Peyer's patch (tissue), 4 donors: ENCODE measurements around the gene WWOX. TPM values are rescaled to one million over a fixed set of nuclear protein-coding genes. Genes with fewer than 3 reads are reported as not detected.

Experiments used
- DNase-seq, 3 donors: peaks; one replicate each; pipeline ENCODE4 v3.0.0-alpha.2; 2017 to 2019
- H3K27ac ChIP-seq, 4 donors: fragments of 200-600 bp; sonication (generic); one replicate each; pipeline ENCODE4 v1.5.1; 2016 to 2019
- H3K27me3 ChIP-seq, 2 donors: fragments of 200-600 bp; sonication (generic); one replicate each; pipeline ENCODE4 v1.5.1; 2019
- H3K36me3 ChIP-seq, 3 donors: fragments of 200-600 bp; sonication (generic); one replicate each; pipeline ENCODE4 v1.5.1; 2016 to 2019
- H3K4me1 ChIP-seq, 4 donors: fragments of 200-600 bp; sonication (generic); one replicate each; pipeline ENCODE4 v1.5.1; 2016 to 2019
- H3K4me3 ChIP-seq, 4 donors: fragments of 200-600 bp; sonication (generic); 1 replicate in 3 of 4; 2 replicates in 1 of 4; pipeline ENCODE4 v1.5.1; 2016 to 2019; ENCODE audit warnings: mild to moderate bottlenecking in 1 of 4
- H3K9me3 ChIP-seq, 4 donors: fragments of 200-600 bp; sonication (generic); one replicate each; pipeline ENCODE4 v1.5.1; 2016 to 2019; ENCODE audit warnings: mild to moderate bottlenecking in 1 of 4
- POLR2A ChIP-seq, 2 donors: fragments of 450-650 bp; IDR thresholded peaks; one replicate each; pipeline ENCODE4 v1.5.1; 2017; ENCODE audit warnings: antibody characterized with exemption in 2 of 2, mild to moderate bottlenecking in 2 of 2, moderate library complexity in 2 of 2
- total RNA-seq, 4 donors: library from RNA; depleted of rRNA; stranded (reverse); fragments of >200 nt; gene quantifications; one replicate each; pipeline ENCODE4 v1.1.0, GENCODE V29; 2016
- TF ChIP-seq, protein P1 (sequence below), 6 experiments: fragments of 450-650 bp in 4 of 6; fragments of 200-600 bp in 2 of 6; sonication (generic) in 1 of 6; IDR thresholded peaks; one replicate each; pipeline ENCODE4 v1.5.1; 2017 to 2019; ENCODE audit warnings: antibody characterized with exemption in 6 of 6, mild to moderate bottlenecking in 3 of 6, moderate library complexity in 1 of 6

Gene WWOX
- total RNA-seq, 4 donors from 2014 or later, result 17.3 to 197 (median 57.5) TPM

DNA sequence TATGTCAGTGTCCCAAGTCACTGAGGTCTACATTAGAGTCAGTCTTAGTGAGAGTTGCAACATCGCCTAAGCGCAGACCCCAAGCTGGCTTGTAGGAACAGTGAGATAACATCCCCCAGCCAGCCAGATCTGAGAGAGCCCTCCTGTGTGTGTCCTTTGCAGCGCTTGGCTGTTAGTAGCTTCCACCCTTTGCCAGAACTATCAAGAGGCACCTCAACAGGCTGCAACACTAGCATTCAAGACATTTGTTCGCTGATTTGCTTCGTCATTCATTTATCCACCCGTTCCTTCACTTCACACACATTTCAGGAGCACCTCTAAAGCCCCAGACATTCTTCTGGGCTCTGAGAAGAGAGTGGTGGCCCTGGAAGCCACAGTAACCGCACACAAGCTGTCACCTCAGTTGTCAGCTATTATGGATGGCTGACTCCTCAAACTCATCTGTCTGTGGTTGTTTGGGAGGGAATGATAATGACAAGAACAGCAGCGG lies 289.6 kb downstream of the WWOX start:
- H3K36me3 ChIP-seq, result no peaks in the 10 kb centered on the region
- DNase-seq, result no peak
- no peaks in the 10 kb centered on the region for H3K27me3 ChIP-seq
- H3K4me3 ChIP-seq, result no peak overlapping the region
- H3K9me3 ChIP-seq, result no peaks in the 10 kb centered on the region
- no peak overlapping the region for H3K27ac ChIP-seq
- peaks cover 0 to 10% (median 0%) of the 10 kb centered on the region in 4 donors for H3K4me1 ChIP-seq
- TF ChIP-seq, protein P1, sequence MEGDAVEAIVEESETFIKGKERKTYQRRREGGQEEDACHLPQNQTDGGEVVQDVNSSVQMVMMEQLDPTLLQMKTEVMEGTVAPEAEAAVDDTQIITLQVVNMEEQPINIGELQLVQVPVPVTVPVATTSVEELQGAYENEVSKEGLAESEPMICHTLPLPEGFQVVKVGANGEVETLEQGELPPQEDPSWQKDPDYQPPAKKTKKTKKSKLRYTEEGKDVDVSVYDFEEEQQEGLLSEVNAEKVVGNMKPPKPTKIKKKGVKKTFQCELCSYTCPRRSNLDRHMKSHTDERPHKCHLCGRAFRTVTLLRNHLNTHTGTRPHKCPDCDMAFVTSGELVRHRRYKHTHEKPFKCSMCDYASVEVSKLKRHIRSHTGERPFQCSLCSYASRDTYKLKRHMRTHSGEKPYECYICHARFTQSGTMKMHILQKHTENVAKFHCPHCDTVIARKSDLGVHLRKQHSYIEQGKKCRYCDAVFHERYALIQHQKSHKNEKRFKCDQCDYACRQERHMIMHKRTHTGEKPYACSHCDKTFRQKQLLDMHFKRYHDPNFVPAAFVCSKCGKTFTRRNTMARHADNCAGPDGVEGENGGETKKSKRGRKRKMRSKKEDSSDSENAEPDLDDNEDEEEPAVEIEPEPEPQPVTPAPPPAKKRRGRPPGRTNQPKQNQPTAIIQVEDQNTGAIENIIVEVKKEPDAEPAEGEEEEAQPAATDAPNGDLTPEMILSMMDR (IDR thresholded peaks at IDR 0.05), result no peak
- TF ChIP-seq POLR2A (IDR thresholded peaks at IDR 0.05), result no peak

- no peak overlapping the region for H3K4me3 ChIP-seq
- H3K36me3 ChIP-seq, result no peaks in the 10 kb centered on the region
- DNase-seq, result no peak
- no peaks in the 10 kb centered on the region for H3K9me3 ChIP-seq
- H3K4me1 ChIP-seq, result peaks cover 0 to 10% (median 0%) of the 10 kb centered on the region in 4 donors
- peak overlapping the region in 1 of 4 donors; percentile 19 for H3K27ac ChIP-seq
- TF ChIP-seq POLR2A (IDR thresholded peaks at IDR 0.05), result no peak
- TF ChIP-seq, protein P1 (IDR thresholded peaks at IDR 0.05), result no peak
- H3K27me3 ChIP-seq, result no peaks in the 10 kb centered on the region
Measured at GRCh38 chr16:78390092-78390491, 290.6 kb downstream of the WWOX start.

- no peaks in the 10 kb centered on the region for H3K36me3 ChIP-seq
- no peak for DNase-seq
- H3K27me3 ChIP-seq, result no peaks in the 10 kb centered on the region
- H3K27ac ChIP-seq, result peak overlapping the region in 1 of 4 donors; percentile 19
- no peaks in the 10 kb centered on the region for H3K9me3 ChIP-seq
- no peak overlapping the region for H3K4me3 ChIP-seq
- TF ChIP-seq, protein P1 (IDR thresholded peaks at IDR 0.05), result no peak
- no peak for TF ChIP-seq POLR2A (IDR thresholded peaks at IDR 0.05)
- H3K4me1 ChIP-seq, result peaks cover 0 to 10% (median 0%) of the 10 kb centered on the region in 4 donors
Measured at GRCh38 chr16:78390508-78391324, 291.3 kb downstream of the WWOX start.

GRCh38 chr16:78392585-78393195 lies 293.2 kb downstream of the WWOX start:
- no peak for DNase-seq
- TF ChIP-seq POLR2A (IDR thresholded peaks at IDR 0.05), result no peak
- TF ChIP-seq, protein P1 (IDR thresholded peaks at IDR 0.05), result no peak
- H3K4me3 ChIP-seq, result no peak overlapping the region
- H3K27ac ChIP-seq, result peak overlapping the region in 1 of 4 donors; percentile 52
- H3K27me3 ChIP-seq, result no peaks in the 10 kb centered on the region
- no peaks in the 10 kb centered on the region for H3K9me3 ChIP-seq
- H3K4me1 ChIP-seq, result no peaks in the 10 kb centered on the region
- H3K36me3 ChIP-seq, result no peaks in the 10 kb centered on the region

DNA sequence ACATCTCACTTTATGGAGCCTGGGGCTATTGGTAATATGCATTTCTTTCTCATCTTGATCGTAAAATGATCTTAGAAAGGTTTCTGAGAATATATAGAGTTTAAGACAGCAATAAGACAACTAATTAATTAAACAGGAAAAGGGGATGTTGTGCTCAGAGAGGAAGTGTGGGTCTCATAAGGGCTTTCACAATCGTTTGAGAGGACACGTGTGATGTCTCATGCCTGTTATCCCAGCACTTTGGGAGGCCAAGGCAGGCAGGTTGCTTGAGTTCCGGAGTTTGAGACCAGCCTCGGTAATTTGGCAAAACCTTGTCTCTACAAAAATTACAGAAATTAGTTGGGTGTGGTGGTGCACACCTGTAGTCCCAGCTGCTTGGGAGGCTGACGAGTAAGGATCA lies 295.6 kb downstream of the WWOX start:
- Histone ChIP-seq H3K36me3 (no peaks in the 10 kb centered on the region), H3K4me1 (no peaks in the 10 kb centered on the region), H3K27ac (no peak overlapping the region), H3K9me3 (no peaks in the 10 kb centered on the region), H3K4me3 (no peak overlapping the region), H3K27me3 (no peaks in the 10 kb centered on the region)
- DNase-seq, result no peak
- TF ChIP-seq POLR2A (IDR thresholded peaks at IDR 0.05), result no peak
- TF ChIP-seq, protein P1 (IDR thresholded peaks at IDR 0.05), result no peak
